ENCODE measurements around the gene DAB1.

DAB1 gene

GRCh38 chr1:57423656-57424211 lies at the start of gene DAB1:
TSS of gene DAB1 (minus strand) at chr1:57424060. CDS start at chr1:57291030, 133,030 bp downstream.
- no peak for DNase-seq

GRCh38 chr1:57473448-57473847 lies 49.6 kb upstream of the DAB1 start:
- no peak for DNase-seq

GRCh38 chr1:57471995-57472394 lies 48.1 kb upstream of the DAB1 start:
- DNase-seq = no peak

- DNase-seq = no peak
Observed at GRCh38 chr1:57470036-57470435, 46.2 kb upstream of the DAB1 start.

- DNase-seq = no peak
Observed at GRCh38 chr1:57468641-57469523, 45.0 kb upstream of the DAB1 start.

DNA sequence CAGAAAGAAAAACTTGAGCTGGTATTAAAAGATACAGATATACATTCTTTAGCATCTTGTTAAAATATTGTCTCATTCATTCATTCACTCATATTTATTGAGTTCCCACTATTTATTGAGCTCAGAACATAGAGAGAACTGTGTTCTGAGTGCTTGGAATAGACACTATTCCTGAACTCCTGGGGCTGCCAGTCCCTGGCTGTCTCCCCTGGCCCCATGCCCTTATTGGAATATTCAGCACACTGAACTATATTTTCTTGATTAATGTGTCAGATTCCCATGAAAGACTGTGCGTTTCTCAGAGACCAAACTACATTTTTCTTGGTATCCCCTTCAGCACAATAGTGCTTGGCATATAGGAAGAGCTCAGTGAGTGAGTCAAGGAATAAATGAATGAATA lies 44.0 kb upstream of the DAB1 start:
- no peak for DNase-seq

GRCh38 chr1:57464756-57465155 lies 40.9 kb upstream of the DAB1 start:
- DNase-seq = no peak

DNA sequence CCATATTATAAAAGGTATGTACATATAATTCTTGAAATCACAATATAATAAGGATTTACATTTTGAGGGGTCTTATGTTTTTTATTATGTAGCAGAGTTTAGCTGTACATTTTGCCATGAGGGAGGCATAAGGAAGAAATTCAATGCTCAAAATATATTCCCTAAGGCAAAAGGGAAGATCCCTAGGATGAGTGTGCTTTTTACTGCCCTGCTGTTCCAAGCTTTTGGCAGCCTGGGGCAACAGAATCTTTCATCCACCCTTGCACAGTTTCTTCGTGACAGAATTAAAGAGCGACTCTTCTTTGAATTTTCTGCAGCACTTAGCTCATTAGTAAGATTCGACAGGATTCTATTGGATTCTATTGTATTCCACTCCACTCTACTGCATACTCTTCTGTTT lies 39.5 kb upstream of the DAB1 start:
- no peak for DNase-seq

DNA sequence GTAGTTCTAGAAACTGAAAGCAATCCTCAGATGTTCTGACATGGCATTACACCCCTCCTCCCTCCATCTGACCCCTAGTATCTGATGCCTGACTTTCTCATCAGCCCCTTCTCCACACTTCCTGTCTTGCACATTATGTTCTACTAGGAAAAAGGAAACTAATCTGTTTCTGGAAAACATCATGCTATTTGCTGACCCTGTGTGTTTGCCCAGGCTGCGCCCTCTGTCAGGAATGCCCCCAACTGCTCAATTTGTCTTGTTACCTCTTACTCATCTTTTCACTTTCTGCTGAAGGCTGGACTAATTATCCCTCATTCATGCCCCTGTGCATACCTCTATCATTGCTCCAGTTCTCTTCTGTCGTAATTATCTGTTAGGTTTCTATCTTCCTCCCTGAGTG lies 37.5 kb upstream of the DAB1 start:
- no peak for DNase-seq

- no peak for DNase-seq
Observed at GRCh38 chr1:57451516-57451915, 27.7 kb upstream of the DAB1 start.

DNA sequence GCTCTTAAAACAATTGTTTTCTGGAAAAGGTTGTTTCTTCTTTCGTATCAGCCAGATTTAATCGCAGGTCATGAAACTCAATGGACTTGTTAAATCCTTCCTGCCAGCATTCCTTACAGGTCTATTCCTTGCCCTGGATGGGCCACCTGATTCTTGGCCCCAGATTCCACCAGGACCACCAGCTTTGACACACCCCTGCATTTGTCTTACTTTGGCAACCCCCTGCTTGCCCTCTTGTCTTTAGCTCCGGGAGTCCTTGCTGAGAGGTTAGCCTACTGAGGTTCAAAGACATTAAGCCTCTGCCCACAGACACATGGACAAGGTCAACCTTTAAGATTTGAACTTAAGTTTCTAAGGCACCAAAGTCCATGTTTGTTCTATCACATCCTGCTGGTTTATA lies 27.1 kb upstream of the DAB1 start:
- DNase-seq = no peak

GRCh38 chr1:57447551-57447950 lies 23.7 kb upstream of the DAB1 start:
- no peak for DNase-seq

GRCh38 chr1:57443004-57443403 lies 19.1 kb upstream of the DAB1 start:
- no peak for DNase-seq

DNA sequence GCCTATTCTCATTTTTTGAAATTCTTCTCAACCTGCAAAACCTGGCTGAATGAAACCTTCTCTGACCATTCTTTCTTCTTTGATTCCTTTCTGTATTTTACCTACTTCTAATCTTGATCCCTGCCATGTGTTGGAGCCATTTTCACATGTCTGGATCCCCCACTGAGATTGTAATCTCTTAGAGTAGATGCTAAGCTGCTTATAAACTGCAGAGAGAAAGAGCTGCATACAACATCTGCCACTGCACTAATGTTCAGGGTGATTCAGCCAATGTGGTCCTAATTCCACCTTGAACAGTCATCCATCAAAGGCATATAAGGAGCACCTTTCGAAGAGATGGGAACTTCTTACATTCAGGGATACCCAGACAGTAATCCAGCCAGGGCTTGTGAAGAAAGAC lies 16.2 kb upstream of the DAB1 start:
- DNase-seq = no peak

- no peak for DNase-seq
Observed at GRCh38 chr1:57431400-57431799, 7.5 kb upstream of the DAB1 start.

DNA sequence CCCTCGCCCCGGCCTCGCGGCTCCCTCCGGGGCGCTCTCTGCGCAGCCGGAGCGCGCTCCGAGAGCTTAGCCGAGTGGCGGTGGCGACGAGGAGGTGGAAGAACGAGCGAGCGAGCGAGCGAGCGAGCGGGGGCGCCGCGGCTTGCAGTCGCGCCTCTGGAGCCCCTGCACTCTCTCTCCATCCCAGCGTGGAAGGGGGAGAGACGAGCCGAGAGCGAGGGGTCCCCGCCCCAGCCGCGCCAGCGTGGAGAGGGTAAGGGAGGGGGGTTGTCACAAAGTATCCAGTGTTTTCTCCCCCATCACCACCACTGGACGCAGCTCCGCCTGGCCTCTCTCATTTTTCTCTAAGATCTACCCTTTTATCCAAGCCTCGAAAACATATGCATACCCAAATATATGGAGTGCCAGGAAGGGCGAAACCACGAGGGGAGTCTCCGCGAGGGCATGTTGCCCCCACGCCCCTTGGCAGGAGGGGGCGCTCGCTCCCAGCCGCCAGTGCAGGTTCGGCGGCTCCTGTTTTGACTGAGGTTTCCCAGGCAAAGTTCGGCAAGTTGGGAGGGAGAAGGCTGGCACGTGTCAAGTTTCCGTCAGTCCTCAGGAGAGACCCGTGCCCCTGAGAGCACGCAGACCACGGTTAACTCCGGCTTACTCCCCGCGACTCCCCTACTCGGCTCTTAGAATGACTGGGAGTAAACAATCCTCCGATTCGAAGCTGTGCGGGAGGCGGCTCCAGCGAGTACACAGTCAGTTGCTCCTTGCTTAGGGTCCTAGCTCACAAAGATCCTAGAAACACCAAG lies 569 bp upstream of the DAB1 start:
- DNase-seq = no peak

GRCh38 chr1:57423135-57423655 lies 665 bp downstream of the DAB1 start:
- DNase-seq = no peak

DNA sequence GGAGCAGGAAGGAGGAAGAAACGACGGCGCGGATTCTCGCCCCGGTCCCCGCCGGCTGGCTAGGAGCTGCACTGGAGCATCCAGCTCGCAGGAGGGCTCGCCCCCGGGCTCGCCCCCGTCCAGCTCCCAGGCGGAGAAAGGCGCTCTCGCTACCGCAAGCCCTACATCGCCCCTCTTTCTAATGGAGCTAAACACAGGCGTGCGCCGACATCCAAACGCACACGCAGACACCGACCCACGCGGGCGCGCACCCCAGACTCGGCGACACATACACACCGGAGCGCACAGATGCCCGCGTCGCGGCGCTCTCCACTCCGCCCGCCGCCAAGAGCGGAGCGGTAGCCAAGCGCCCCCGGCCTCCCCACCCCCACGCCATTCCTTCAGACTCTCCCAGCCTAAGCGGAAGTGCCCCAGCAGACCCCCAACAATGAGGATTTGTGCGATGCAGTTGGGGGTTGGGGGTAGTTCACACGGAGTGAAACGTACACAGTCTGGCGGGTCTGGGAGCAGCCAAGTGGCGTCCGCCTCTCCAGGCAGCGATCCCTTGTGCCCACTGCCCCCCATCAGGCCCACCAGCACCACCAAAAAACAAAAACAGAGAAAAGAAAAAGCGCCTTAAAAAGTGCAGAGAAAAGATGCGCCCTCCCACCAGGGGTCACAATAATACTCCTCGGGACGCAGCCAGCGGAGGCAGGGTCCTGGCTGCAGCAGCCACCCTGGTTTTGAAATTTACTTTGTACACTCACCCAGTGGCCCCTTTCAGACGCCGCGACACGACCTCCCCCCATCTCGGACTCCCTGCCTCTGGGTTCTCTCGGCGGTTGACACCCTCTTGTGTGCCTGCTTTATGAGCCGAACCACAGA lies 1.4 kb downstream of the DAB1 start:
- DNase-seq = no peak

- no peak for DNase-seq
Observed at GRCh38 chr1:57421806-57422205, 2.1 kb downstream of the DAB1 start.

DNA sequence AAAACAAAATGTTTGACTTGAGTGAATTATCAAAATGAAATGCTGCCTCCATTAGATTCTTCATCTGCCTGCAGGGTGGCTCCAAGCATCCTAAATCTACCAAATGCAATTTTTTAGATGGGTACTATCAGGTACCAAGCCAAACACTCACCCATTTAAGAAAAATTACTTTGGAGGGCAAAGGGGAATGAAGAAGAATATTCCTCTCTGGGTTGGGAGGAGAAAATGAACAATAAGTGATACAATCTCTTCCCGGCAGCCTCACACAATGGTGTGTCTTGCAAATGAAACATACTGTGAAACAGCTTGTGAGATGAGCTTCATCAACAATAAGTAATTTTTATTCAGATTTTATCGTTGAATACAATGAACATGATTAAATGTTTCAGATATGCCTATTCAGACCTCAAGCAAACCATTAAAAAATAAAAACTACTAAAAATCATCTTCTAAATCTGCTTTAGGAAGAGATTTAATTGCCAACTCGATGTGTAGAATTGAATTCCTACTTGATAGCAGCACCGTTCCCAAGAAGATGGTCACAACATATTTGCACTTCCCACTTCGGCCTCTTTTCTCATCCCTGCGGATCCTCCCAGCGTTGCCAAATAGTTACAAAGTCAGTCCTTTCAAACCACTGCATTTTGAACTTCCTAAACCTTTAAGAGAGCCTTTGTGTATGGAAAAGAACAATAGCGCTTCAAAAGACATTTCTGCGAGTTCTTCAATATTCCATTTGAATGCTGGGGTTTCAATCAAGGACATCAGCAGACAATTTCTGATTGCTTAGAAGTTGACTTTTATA lies 2.7 kb downstream of the DAB1 start:
- no peak for DNase-seq

DNA sequence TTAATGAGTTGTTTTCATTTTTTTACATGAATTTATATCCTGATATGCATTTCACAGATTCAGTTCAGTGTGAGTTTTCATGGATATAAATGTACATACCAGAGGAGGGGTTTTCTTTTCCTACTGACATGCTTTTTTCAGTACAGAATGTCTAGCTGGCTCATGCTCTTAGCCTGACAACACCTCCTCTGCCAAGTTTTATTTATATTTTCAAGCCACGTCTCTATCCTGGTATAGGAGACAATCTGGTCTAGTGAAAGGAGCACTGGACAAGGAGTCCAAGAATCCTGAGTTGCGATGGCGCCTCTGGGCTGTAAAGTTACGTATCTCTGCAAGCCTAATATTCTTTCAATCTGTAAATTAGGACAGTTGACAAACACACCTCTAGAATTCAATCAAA lies 4.9 kb downstream of the DAB1 start:
- DNase-seq = no peak

GRCh38 chr1:57411262-57411661 lies 12.6 kb downstream of the DAB1 start:
- peak in 1 of 2 experiments; percentile 3 for DNase-seq

All from SW 1271 (cell line).